Measurements from ENCODE around the gene RHBDD2.
"Not testable (repeated sequence)": the region's sequence is repeated elsewhere in the genome, so short reads cannot be mapped to it uniquely, and the experiment has no call there.

The RHBDD2 gene

DNA sequence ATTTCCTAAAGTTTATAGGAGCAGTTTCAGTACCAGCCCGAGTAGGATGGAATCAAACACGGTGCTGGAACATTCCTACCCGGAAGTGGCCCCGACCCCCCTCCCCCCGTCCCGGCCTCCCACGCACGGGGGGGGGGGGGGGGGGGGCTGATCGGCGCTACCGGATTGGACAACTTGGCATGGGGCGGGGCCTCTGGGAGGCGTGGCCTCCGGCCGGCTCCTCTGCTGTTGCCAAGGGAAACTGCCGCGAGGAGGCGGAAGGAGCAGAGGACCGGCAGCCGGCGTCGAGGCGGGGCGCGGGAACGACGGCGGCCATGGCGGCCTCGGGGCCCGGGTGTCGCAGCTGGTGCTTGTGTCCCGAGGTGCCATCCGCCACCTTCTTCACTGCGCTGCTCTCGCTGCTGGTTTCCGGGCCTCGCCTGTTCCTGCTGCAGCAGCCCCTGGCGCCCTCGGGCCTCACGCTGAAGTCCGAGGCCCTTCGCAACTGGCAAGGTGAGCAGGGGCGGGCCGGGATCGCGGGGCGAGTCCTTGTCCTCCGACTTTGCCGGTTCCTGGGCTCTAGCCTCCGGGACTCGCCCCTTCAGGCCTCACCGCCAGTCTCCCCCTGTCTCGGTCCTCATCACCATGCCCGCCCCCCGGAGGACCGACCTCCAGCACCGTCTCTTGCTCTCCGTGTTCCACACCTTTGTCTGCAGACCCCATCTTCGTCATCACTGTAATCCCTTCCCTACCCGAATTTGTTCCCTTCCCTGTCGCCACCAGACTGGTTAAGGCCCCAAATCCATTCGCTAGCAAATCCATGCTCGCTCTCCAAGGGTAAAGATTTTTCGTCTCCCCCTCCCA is at the start of gene RHBDD2:
TSS of gene RHBDD2 (plus strand) at position 266 of the 843 bp plus-strand sequence. CDS start at position 315, 49 bp downstream.
- peak; percentile 98 for DNase-seq (ENCODE audit: low spot score)

GRCh38 chr7:75829656-75830055 is 49.2 kb upstream of the RHBDD2 start:
- not testable (repeated sequence) for DNase-seq (ENCODE audit: low spot score)

- no peak for DNase-seq (ENCODE audit: low spot score)
These were observed 47.9 kb upstream of the RHBDD2 start for GRCh38 chr7:75830978-75831377.

DNA sequence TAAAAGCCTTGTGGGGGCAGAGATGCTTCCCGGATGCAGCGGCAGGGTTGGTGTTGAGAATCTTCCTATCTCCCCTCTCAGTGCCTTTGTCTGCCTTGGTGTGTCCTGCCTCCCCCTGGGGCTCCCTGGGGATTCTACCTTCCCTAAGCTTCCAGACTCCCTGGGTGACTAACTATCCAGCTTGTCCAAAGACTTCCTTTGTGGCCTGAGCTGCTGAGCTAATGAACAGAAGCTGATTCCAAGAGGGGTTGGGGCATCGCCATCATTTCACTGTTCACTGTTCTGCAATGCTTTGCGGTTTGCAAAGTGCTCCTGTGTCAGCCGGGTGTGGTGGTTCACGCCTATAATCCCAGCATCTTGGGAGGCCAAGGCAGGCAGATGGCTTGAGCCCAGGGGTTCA is 45.2 kb upstream of the RHBDD2 start:
- DNase-seq (ENCODE audit: low spot score): not testable (repeated sequence)

GRCh38 chr7:75835688-75836285 is 43.0 kb upstream of the RHBDD2 start:
- DNase-seq (ENCODE audit: low spot score): no peak

DNA sequence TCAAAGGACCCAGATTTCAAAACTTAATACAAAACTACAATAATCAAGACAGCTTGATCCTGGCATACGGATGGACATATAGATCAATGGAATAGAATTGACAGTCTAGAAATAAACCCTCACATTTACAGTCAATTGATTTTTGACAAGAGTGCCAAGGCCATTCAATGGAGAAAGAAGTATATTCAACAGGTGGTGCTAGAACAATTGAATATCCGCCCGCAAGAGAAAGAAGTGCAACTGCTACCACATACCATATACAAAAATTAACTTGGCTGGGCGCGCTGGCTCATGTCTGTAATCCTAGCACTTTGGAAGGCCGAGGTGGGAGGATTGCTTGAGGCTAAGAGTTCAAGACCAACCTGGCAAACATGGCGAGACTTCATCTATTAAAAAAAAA is 42.0 kb upstream of the RHBDD2 start:
- DNase-seq (ENCODE audit: low spot score): no peak

DNA sequence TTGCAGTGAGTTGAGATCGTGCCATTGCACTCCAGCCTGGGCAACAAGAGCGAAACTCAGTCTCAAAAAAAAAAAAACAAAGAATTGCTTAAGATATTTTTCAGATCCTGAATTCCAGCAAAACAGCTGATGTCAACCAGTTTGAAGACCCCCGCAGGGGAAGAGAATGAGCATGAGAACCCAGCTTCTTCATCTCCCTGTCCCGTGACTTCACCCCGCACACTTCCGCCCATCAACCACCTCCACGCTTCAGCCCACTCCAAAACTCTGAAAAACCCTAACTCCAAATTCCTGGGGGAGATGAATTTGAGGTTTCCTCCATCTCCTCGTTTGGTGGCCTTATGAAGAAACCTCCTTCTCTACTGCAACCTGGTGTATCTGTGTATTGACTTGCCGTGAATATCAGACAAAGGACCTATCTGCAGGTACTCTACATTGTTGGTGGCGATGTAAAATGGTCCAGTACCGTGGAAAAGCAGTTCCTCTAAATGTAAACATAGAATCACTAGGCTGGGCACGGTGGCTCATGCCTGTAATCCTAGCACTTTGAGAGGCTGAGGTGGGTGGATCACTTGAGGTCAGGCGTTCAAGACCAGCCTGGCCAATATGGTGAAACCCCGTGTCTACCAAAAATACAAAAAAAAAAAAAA is 40.4 kb upstream of the RHBDD2 start:
- not testable (repeated sequence) for DNase-seq (ENCODE audit: low spot score)

- DNase-seq (ENCODE audit: low spot score): no peak
These were observed 38.8 kb upstream of the RHBDD2 start for GRCh38 chr7:75840029-75840428.

GRCh38 chr7:75842836-75843446 is 35.9 kb upstream of the RHBDD2 start:
- DNase-seq (ENCODE audit: low spot score): peak; percentile 53

DNA sequence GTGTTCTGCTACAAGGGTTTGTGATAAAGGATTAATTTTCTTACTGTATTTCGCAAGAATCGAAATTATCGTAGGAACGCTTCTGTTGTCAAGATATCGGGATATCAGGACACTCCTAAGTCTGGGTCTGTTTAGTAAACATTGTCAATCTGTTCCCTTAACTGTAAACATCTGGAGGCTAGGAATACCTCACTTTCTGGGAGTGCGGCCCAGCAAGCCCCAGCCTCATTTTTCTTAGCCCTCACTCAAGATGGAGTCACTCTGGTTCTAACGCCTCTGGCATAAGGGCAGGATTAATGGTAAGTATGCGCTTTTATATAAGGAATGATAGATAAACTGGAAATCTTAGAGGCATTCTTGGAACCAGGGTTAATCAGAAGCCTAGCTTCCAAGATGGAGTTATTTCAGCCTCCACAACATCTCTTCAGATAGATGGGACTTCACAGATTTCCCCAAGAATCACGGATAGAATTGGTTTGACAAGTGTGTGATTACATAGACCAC is 35.2 kb upstream of the RHBDD2 start:
- no peak for DNase-seq (ENCODE audit: low spot score)

GRCh38 chr7:75844158-75844557 is 34.7 kb upstream of the RHBDD2 start:
- no peak for DNase-seq (ENCODE audit: low spot score)

DNA sequence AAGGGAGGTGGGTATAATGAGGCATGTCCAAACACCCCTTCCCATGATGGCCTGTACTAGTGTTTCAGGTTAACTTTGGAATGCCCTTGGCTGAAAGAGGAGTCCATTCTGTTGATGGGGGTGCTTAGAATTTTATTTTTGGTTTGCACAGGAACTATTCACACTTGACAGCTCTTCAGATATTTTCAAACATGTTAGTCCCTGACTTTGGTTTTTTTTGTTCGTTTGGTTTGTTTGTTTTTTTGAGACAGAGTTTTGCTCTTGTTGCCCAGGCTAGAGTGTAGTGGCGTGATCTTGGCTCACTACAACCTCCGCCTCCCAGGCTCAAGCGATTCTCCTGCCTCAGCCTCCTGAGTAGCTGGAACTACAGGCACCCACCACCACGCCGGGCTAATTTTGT is 33.7 kb upstream of the RHBDD2 start:
- not testable (repeated sequence) for DNase-seq (ENCODE audit: low spot score)

DNA sequence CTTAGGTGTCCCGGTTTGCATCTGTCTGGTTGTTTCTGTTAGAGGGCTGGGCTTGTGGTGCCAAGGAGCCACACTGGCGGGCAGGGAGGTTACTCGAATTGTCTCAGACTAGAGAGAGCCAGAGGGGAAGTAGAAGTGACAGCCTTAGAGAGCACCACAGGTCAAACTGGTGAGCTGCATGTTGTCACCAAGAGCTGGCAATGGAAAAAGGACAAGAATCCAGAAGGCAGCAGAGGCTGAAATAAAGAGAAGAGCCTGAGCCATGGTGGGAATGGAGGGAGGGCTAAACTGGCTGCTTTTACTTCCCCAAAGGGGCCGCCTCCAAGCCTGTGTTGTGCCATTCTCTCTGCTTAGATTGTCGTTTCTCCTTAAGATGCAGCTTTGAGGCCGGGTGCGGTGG is 31.1 kb upstream of the RHBDD2 start:
- no peak for DNase-seq (ENCODE audit: low spot score)

- DNase-seq (ENCODE audit: low spot score): no peak
These were observed 29.3 kb upstream of the RHBDD2 start for GRCh38 chr7:75849573-75849972.

DNA sequence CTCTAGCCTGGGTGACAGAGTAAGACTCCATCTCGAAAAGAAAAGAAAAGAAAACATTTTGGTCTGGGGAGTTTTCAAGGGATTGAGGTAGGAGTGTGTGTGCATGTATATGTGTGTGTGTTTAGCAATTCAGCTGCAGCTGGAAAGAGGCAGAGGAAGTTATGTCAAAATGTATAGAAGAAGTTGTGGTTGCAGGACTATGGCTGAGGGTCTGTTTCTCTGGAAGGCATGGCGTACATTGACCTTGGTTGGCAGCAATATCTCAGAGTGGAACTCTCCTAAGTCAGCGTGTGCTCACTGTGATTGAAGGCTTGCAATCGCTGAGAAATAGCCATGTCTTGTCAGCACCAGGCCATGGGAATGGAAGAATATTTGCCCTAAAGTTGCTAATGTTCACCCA is 28.6 kb upstream of the RHBDD2 start:
- no peak for DNase-seq (ENCODE audit: low spot score)

DNA sequence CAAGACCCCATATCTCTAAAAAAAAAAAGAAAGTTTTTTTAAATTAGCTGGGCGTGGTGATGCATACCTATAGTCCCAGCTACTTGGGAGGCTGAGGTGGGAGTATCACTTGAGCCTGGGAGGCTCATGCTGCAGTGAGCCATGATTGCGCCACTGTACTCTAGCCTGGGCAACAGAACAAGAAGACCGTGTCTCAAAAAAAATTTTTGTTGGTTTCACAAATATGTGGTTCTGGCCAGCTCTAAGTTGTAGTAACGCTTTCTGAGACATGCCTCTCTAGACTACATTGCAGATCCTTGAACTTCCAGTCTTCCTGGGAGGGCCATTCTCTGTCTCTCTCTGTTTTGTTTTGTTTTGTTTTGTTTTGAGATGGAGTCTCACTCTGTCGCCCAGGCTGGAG is 24.6 kb upstream of the RHBDD2 start:
- DNase-seq (ENCODE audit: low spot score): no peak

DNA sequence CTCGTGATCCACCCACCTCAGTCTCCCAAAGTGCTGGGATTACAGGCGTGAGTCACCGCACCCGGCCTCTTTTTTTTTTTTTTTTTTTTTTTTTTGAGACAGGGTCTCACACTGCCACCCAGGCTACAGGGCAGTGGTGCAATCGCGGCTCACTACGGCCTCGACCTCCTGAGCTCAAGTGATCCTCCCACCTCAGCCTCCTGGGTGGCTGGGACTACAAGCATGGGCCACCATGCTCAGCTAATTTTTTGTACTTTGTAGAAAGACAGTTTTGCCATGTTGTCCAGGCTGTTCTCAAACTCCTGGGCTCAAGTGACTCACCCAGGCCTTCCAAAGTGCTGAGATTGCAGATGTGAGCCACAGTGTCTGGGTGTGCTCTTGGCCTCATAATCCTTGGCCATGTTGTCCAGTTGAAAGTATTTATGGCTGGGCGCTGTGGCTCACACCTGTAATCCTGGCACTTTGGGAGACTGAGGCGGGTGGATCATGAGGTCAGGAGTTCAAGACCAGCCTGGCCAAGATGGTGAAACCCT is 24.0 kb upstream of the RHBDD2 start:
- not testable (repeated sequence) for DNase-seq (ENCODE audit: low spot score)

DNA sequence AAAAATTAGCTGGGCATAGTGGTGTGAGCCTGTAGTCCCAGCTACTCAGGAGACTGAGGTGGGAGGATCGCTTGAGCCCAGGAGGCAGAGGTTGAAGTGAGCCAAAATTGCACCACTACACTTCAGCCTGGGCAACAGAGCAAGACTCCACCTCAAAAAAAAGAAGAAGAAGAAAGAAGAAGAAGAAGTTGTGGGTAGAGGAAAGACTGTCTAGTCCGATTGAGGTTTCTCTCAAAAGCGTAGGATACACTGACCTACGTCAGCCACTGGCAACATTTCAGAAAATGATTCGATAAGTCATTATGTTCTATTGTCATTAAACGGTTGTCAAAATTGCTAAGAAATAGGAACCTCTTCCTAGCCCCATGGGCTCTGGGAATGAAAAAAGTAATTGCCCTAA is 22.3 kb upstream of the RHBDD2 start:
- DNase-seq (ENCODE audit: low spot score): no peak

- DNase-seq (ENCODE audit: low spot score): no peak
These were observed 20.4 kb upstream of the RHBDD2 start for GRCh38 chr7:75858410-75858809.

- DNase-seq (ENCODE audit: low spot score): no peak
These were observed 17.2 kb upstream of the RHBDD2 start for GRCh38 chr7:75861636-75862035.

DNA sequence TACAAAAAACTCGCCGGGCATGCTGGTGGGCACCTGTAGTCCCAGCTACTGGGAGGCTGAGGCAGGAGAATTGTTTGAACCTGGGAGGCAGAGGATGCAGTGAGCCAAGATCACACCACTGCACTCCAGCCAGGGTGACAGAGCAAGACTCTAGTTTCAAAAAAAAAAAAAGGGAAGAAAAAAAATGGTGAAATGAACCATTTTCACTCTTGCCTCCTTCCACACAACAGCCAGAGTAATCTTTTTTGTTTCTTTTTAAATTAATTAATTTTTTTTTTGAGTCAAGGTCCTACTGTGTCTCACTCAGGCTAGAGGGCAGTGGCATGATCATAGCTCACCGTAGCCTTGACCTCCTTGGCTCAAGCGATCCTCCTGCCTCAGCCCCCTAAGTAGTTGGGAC is 14.6 kb upstream of the RHBDD2 start:
- DNase-seq (ENCODE audit: low spot score): not testable (repeated sequence)

DNA sequence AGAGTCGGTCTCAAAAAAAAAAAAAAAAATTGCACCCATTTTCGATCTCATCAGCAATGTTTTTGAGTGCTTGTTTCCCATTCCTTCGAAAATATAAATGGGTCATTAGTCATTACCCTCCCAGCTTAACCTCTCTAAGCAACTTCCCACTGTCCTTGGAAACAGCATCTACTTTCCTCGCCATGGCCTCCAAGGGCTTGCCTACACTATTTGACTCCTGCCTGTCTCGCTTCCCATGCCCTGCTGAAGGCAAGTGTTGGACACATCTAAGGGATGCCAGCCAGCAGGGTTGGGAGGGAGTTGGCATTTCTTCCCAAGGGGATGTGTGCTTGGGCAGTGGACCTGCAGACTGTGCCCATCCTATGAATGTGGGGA is 12.7 kb upstream of the RHBDD2 start:
- DNase-seq (ENCODE audit: low spot score): no peak

Data from hepatic stellate cell (primary cell).